Fibroblast of skin of right quadriceps (primary cell): ENCODE measurements around the gene KIF19.
A peak's percentile ranks its signal among the peaks of the same experiment; 100 is the strongest.

Source experiments
- DNase-seq: peaks from one replicate; pipeline ENCODE4 v3.0.0-alpha.2; 2013

The KIF19 gene

GRCh38 chr17:74368341-74369081 lies 42.5 kb downstream of the KIF19 start:
- peak; percentile 49 for DNase-seq

DNA sequence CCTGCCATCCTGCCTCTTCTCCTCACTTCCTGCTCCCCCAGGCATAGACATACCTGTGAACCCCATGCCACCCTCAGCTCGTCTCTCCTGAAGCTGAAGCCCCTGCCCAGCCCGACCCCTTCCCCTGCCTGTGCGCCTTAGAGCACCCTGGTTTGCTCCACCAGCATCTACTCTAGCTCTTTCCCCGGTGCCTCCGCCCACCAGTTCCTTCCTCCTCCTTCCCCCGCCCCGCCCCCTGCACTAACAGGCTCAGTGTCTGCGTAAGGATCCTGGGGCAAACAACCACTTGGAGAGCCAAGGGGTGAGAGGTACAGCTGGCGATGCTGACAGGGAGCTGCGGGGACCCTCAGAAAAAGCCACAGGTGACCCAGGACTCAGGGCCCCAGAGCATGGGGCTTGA lies 43.2 kb downstream of the KIF19 start:
- no peak for DNase-seq

DNA sequence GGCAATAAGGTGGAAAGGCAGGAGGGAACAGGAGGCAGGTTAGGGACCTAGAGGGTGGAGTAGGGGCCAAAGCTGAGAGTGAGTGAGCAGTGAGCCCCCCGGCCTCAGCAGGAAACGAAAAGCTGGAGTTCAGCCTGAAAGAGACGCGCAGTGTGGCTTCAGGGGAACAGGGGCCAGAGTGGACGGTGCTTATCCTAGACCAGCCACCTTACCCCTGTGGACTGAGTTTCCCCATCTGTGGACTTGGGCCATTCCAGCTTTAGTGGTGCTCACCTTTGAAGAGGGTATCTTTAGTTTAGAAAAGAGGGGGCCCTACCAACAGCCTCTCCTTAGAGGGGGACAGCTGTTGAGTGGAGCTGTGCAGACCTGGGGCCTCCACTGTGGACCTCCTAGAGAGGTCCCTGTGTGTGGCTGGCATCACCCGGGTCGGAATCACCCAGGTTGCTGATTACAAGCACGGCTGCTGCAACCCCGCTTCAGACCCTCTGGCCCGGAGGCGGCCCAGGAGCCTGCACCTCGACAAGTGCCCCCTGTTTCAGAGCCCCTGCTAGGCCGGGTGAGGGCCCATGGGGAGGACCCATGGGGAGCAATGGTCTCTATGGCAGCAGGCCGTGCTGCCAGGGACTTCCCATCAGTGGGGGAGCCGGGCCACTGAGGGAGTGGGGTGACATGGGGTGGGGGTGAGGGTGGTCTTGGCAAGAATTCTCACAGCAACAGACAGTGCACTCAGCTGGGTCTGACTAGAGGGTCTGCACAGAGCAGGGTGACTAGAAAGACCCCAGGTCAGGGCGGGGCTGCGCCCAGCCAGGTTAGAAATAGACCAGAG lies 43.9 kb downstream of the KIF19 start:
- DNase-seq, result no peak

- DNase-seq, result no peak
These were observed 45.7 kb downstream of the KIF19 start for GRCh38 chr17:74371653-74372147.

DNA sequence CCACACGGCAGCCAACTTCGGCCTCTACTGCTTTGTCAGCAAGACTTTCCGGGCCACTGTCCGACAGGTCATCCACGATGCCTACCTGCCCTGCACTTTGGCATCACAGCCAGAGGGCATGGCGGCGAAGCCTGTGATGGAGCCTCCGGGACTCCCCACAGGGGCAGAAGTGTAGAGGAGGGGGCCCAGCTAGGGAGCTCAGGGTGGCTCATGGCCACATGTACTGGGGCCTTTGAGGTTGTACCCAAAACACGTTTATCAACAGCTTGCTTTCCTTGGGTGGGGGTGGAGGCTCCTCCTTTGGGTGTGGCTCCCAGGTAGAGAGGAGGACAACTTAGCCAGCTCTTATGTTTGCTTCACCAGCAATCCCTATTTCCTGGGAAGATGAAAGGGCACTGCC lies 46.4 kb downstream of the KIF19 start:
- DNase-seq, result no peak

GRCh38 chr17:74373838-74374606 lies 48.0 kb downstream of the KIF19 start:
- DNase-seq, result no peak

GRCh38 chr17:74374858-74375257 lies 48.8 kb downstream of the KIF19 start:
- DNase-seq, result no peak

DNA sequence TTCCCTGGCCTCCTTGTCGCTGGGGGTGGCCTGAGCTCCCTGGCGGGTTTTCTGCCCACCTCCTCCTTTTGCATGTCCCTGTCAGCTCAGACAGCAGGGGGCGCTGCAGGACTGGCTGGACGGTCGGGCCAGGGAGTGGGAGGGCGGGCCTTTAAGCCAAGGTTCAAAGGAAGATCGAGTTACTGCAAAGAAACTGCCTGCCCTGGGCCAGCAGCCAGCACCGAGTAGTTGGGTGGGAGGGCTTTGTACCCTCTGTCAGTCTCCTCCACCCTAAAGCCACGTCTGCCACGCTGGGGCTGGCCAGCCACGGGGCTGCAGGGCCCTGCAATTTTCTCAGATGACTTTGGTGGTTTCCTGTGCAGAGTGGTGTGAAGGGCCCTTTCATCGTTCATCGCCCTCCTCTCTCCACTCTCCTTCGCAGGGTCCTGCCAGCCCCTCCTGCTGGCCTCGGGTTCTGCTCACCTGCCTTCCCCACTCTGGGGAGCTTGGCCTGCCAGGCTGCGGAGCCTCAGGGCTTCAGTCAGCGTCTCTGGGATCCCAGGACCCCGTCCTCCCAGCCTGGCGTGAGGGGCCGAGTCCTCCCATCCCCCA lies 53.6 kb downstream of the KIF19 start:
- peak; percentile 69 for DNase-seq

GRCh38 chr17:74380086-74380958 lies 54.3 kb downstream of the KIF19 start:
- DNase-seq, result no peak

DNA sequence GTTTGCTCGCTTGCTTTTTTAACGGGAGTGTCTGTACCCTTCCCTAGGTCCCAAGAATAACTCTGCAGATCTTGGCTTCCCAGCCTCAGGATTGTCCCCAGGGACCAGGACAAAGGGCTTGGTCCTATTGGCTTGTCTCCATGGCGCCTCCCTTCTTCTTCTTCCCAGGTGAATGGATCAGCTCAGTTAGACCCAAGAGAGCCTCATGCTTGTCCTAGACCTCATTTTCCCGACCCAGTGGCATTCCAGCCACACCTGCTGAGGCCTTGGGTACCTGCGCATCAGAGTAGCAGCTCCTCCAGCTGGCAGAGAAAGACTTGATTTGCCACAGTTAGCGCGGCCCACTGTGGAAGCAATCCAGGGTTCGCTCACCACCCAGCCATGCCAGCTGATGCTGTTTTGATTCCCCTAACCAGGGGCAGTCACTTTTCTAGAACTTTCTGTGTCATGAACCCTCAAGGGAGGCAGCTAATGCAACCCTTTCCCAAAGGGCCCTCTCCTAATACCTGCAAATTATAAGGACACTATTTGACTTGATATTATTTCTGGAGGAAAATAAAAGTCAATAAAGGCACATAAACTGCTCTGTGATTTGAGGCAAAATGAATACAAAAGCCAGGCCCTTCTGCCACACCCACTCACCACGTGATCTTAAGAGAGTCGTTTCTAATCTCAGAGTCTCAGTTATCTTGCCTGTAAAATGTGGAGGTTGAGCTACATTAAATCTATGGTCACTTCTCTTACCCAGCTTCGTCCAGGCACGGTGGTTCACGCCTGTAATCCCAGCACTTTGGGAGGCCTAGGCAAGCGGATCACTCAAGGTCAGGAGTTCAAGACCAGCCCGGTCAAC lies 55.2 kb downstream of the KIF19 start:
- DNase-seq, result no peak

DNA sequence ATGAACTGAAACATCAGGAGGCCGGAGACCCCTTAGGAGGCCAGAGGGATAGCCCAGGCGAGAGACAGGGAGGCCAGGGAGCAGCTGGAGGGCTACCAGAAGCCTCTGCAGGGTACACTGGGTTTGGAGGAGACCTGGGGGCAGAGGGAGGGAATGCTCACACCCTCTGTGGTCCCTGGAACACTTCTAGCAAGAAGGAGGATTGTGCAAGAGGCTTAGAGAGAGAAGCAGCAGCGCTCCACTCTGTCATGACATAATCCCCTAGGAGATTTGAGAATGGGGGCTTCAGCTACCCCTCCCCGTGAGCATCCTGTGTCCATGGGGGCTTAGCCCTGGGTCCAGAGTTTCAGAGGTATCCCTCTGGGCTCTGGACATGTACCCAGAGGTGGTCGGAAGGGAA lies 57.1 kb downstream of the KIF19 start:
- DNase-seq, result no peak

DNA sequence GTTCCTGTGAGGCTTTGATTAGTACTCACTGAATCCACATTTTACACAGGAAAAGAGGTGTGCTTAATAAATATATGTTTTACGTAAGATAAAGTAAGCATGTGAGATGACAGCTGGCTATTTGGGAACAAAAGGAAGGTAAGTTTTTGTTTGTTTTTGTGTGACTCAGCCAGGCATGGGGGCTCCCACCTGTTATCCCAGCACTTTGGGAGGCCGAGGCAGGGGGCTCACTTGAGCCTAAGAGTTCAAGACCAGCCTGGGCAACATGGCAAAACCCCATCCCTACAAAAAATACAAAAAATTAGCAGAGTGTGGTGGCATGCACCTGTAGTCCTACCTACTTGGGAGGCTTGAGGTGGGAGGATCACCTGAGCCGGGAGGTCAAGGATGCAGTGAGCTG lies 59.2 kb downstream of the KIF19 start:
- DNase-seq, result no peak

DNA sequence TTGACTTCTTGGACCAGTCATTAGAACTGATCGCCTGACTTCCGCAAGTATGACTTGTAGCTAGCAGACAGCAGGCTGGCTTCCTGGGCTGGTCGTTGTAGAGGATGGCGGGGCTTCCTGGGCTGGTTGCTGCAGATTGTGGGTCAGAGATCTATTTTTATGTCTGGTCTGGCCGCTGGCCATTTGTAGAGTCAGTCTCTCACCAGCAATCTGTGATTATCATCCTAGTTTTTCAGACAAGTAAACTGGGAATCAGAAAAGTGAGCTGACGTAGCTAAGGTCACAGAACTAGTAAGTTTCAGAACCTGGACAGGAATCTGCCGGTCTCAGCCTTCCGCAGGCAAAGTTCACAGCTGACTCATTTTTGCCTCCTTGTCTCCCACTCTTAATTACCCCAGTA lies 60.4 kb downstream of the KIF19 start:
- DNase-seq, result no peak

GRCh38 chr17:74387365-74388218 lies 61.6 kb downstream of the KIF19 start:
- DNase-seq, result no peak

GRCh38 chr17:74389084-74389753 lies 63.2 kb downstream of the KIF19 start:
- DNase-seq, result no peak

- DNase-seq, result no peak
These were observed 64.1 kb downstream of the KIF19 start for GRCh38 chr17:74389937-74390679.

GRCh38 chr17:74390680-74391653 lies 64.9 kb downstream of the KIF19 start:
- no peak for DNase-seq
